GM18499 (cell line): ENCODE results near the gene ZNF276.
"Not testable (repeated sequence)": the region's sequence is repeated elsewhere in the genome, so short reads cannot be mapped to it uniquely, and the experiment has no call there.

Source experiments
- ATAC-seq: cut with Tn5 transposase; IDR thresholded peaks from one replicate; pipeline ENCODE4 v1.9.1; 2021; ENCODE audit warnings: moderate number of reproducible peaks; ENCODE audit not compliant: insufficient read depth, unreplicated experiment

ZNF276 gene

DNA sequence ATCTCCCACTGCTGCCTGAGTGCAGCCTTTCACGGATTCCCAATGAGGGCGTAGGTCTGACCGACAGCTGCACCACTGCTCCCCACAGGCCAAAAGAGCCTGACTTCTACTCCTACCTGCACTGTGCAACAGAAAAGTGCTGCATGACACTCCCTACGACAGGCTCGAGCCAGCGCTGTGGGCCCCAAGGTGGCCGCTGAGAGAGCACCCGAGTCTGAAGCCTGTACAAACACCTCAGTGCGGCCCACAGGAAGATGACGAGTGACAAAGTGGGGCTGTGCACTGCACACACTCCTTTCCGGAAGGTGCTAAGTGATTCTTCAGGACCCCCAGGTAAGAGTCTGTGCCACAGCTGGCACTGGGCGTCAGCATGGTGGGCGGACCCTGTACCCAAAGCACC, 53.9 kb downstream of the ZNF276 start:
- ATAC-seq = no peak

DNA sequence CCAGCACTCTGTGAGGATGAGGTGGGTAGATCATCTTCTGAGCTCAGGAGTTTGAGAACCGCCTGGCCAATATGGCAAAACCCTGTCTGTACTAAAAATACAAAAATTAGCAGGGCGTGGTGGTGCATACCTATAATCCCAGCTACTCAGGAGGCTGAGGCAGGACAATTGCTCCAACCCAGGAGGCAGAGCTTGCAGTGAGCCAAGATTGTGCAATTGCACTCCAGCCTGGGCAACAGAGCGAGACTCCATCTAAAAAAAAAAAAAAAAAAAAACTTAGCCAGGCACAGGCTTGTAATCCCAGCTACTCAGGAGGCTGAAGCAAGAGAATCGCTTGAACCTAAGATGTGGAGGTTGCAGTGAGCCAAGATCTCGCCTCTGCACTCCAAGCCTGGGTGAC, 56.9 kb downstream of the ZNF276 start:
- ATAC-seq = not testable (repeated sequence)

DNA sequence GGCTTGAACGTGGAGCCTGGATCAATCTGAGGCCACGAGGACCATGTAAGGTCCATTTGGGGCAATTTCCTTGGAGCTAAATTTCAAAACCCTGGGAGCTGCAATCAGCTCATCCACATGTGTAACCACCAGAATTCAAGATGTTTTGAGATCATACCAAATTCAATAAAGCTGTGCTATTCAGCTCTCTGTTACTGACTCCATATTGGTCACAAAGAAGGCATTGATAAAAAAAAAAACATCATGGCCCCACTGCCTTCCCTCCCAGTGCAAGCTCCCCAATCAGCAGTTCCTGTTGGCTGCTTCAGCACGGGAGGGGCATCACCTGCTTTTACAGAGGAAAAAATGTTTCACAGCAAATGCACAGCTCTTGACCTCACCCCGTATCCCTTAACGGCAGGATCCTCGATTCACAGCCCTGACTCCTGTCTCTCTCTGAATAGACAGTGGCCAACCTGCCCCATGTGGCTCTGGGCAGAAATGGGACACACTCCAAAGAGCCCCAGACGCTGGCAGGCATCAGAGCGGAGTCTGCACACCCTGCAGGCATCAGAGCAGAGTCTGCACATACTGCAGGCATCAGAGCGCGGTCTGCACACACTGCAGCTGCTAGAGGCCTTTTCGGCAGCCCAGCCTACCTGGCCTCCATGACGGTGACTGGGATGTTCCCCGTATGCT, 58.0 kb downstream of the ZNF276 start:
- no peak for ATAC-seq

DNA sequence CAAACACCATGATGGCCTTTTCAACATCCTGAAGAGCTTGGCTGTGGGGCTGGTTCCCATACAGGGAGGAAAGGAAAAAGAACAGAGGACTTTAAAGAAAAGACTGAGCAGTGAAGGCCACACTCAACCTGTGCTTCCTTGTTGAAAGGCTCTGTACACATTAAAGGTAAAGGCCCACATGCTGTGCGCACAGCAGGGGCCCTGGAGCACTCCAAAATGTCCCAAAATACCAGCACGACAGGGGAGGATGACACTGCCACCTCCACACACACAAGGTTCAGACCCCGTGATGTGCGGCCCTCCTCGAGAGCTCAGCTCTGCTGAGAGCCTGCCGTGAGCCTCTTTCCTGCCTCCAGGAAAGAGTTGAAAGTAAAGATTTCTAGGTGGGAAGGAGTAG, 58.6 kb downstream of the ZNF276 start:
- ATAC-seq = no peak

DNA sequence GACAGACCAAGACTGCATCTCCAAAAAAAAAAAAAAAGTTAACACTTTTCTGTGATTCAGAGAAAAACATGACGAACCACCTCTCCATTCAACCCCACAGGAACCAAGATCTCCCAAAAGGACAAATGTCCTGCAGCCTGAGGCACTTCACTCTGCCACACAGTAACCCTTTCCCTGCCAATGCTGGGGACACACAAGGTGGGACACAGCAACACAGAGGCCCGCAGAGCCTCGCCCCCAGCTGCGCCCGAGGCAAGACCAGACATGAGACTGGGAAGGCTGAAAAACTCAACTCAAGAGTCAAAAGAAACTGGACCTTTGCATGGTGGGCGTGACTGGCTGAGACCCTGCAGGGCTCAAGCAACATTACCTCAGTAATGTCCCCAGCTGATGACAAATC, 61.2 kb downstream of the ZNF276 start:
- ATAC-seq = no peak

DNA sequence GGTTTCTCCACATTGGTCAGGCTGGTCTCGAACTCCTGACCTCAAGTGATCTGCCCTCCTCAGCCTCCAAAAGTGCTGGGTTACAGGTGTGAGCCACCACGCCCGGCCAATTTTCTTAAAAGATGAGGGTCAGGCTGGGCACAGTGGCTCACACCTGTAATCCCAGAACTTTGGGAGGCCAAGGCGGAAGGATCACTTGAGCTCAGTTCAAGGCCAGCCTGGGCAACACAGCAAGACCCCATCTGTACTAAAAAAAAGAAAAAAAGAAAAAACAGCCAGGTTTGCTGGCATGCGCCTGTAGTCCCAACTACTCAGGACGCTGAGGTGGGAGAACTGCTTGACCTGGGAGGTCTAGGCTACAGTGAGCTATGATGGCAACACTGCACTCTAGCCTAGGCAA, 62.6 kb downstream of the ZNF276 start:
- ATAC-seq = not testable (repeated sequence)

DNA sequence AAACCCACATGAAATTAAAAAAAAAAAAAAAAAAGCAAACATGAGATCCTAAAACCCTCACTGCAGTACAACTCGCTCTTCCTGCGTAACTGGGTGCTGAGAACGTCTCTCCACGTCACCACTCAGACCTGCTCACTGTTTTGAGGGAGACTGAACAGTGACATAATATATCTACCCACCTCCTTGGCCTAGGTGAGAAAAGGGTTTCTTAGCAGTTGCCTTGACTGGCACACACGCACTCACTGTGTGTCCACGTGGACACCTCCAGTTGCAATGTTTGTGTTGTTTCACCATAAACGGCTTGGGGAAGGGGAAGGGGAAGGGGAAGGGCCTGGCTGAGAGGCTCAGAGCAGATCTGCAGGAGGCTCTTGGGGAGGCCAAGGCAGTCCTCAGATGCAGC, 63.1 kb downstream of the ZNF276 start:
- no peak for ATAC-seq

DNA sequence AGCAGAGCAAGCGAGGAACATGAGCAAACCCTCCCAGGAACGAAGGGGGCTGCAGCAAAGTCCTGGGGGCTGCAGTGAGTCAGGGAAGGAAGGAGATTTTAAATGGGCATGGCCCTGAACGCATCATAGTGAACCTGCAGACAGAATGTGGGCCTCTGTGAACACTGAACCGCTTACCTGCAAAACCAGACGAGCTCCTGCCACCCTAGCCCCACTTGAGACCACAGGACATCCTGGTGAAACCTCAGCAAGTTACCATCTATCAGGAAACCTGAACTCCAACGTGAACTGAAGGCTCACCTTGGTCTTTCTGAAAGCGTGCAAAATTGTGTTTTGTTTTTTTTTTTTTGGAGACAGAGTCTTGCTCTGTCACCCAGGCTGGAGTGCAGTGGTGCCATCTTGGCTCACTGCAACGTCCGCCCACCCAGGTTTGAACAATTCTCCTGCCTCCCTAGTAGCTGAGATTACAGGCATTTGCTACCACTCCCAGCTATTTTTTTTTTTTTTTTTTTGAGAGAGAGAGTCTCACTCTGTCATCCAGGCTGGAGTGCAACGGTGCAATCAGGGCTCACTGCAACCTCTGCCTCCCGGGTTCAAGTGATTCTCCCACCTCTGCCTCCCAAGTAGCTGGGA, 64.3 kb downstream of the ZNF276 start:
- ATAC-seq = no peak

DNA sequence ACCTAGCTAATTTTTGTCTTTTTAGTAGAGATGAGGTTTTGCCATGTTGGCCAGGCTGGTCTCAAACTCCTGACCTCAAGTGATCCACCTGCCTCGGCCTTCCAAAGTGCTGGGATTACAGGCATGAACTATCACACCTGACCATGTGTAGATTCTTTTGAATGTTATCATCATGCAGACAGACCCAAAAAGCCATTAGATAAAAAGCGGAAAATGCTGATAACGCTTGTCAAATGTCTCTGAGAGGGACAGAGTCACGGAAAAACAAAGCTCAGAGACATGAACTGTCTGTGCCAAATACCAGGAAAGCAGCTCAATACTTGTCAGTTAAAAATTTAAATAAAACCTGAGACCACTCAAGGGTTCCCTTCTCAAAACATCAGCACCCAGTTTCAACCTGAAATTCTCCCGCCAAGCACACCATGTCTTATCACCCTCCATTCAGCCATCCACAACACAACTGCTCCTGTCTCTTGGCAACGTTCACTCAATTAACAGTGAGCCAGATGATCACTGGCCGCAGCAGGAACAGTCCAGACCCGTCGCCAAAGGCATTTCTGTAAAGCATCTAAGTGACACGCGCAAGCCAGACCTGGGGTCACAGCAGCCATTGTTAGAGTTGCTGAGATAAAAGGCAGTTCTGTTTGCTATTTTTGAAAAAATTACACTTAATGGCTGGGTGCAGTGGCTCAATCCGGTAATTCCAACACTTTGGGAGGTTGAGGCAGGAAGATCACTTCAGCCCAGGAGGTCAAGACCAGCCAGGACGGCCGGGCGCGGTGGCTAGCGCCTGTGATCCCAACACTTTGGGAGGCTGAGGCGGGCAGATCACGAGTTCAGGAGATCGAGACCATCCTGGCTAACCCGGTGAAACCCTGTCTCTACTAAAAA, 65.4 kb downstream of the ZNF276 start:
- no peak for ATAC-seq

DNA sequence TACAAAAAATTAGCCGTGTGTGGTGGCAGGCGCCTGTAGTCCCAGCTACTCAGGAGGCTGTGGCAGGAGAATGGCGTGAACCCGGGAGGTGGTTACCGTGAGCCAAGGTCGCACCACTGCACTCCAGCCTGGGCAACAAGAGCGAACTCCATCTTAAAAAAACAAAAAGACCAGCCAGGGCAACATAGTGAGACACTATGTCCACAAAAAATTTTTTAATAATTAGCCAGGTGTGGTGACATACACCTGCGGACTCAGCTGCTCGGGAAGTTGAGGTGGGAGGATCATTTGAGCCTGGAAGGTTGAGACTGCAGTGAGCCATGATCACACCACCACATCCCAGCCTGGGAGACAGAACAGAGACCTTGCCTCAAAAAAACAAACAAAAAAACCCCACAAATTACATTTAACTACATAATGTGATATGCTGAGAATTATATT, 66.0 kb downstream of the ZNF276 start:
- ATAC-seq = no peak
